NCI-H146 (cell line): ENCODE measurements around the gene CDKN2B.
"Not testable (repeated sequence)": the region's sequence is repeated elsewhere in the genome, so short reads cannot be mapped to it uniquely, and the experiment has no call there.

ENCODE experiments used
- DNase-seq: peaks from one replicate; lab custom pipeline; 2025; lab: John Stamatoyannopoulos, UW

Gene CDKN2B

GRCh38 chr9:21969011-21969940 is 39.8 kb downstream of the CDKN2B start:
- DNase-seq, result no peak

- no peak for DNase-seq
Observed at GRCh38 chr9:21968331-21969010, 40.6 kb downstream of the CDKN2B start.

- DNase-seq, result no peak
Observed at GRCh38 chr9:21967702-21968101, 41.4 kb downstream of the CDKN2B start.

GRCh38 chr9:21967169-21967568 is 41.9 kb downstream of the CDKN2B start:
- DNase-seq, result no peak

GRCh38 chr9:21966140-21966851 is 42.8 kb downstream of the CDKN2B start:
- DNase-seq, result no peak

- DNase-seq, result no peak
Observed at GRCh38 chr9:21965401-21965951, 43.6 kb downstream of the CDKN2B start.

GRCh38 chr9:21964925-21965385 is 44.1 kb downstream of the CDKN2B start:
- no peak for DNase-seq

- no peak for DNase-seq
Observed at GRCh38 chr9:21961569-21961968, 47.5 kb downstream of the CDKN2B start.

- not testable (repeated sequence) for DNase-seq
Observed at GRCh38 chr9:21959268-21959667, 49.8 kb downstream of the CDKN2B start.

- DNase-seq, result no peak
Observed at GRCh38 chr9:21958833-21959232, 50.3 kb downstream of the CDKN2B start.
